ENCODE results near the gene ENPP5.
A peak's percentile ranks its signal among the peaks of the same experiment; 100 is the strongest.
"Not testable (repeated sequence)": the region's sequence is repeated elsewhere in the genome, so short reads cannot be mapped to it uniquely, and the experiment has no call there.

The ENPP5 gene

DNA sequence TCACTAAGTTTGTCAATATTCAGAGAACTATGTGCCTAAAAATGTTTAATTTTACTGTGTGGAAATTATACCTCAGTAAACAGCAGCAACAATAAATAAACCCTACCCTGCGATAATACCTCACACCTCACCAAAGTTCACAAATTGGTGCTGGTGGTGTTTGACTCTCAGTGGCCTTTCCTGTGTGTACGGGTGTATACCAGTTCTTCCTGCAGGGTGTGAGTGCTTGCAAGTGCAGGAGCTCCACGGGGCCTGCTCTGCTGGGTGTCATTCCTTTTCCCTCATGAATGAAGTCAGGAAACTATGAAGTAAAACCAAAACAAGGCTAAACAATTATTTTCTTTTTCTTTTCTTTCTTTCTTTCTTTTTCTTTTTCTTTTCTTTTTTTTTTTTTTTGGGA, 4.1 kb upstream of the ENPP5 start:
- no peak for DNase-seq

GRCh38 chr6:46172176-46172575, 1.4 kb upstream of the ENPP5 start:
- DNase-seq: no peak

GRCh38 chr6:46160102-46160501, 10.7 kb downstream of the ENPP5 start:
- no peak for DNase-seq

- DNase-seq: no peak
These were observed 11.6 kb downstream of the ENPP5 start for GRCh38 chr6:46159229-46159628.

- no peak for DNase-seq
These were observed 14.1 kb downstream of the ENPP5 start for GRCh38 chr6:46156701-46157100.

DNA sequence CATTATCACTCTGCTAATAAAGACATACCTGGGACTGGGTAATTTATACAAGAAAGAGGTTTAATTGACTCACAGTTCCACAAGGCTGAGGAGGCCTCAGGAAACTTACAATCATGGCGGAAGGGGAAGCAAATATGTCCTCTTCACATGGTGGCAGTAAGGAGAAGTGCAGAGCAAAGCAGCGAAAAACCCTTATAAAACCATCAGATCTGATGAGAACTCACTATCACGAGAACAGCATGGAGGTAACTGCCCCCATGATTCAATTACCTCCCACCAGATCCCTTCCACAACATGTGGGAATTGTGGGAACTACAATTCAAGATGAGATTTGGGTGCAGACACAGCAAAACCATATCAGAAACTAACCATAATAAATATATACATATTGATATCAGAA, 21.7 kb downstream of the ENPP5 start:
- not testable (repeated sequence) for DNase-seq

DNA sequence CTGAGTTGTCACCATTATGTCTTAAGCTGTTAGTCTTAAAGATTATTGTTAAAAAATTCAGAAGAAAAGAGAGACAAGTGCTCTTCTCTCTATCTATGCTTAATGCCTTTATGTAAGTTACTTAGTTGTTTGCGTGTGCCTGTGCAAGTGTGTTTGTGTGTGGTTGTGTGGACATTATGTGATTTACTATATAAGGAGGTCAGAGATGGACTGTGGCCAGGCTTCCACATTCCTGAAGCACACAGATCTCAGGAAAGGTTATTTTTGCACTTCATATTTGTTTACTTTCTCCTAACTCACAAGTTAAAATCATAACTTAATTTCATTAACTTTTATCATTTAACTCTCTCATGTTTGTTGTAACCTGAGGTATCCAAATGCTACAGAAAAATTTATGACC, 26.5 kb downstream of the ENPP5 start:
- DNase-seq: no peak

DNA sequence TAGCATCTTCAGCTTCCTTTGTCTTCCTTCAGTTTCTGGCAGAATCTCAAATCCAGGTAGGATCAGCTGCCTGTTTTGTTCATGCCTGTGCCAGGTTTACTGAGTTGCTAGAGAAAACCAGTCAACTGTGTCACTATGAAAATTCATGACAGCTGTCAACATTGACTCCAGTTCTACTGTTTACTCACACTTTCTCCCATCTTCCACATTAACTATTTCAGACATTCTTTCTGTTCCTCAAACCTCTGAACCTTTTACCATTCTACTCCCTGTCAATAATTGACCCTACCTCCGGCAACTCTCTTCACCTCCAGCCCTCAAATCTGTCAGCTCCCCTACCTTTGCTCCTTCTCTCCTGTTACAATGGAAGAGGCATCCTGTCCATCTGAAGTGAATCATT, 32.5 kb downstream of the ENPP5 start:
- no peak for DNase-seq

- DNase-seq: no peak
These were observed 33.4 kb downstream of the ENPP5 start for GRCh38 chr6:46137387-46137786.

DNA sequence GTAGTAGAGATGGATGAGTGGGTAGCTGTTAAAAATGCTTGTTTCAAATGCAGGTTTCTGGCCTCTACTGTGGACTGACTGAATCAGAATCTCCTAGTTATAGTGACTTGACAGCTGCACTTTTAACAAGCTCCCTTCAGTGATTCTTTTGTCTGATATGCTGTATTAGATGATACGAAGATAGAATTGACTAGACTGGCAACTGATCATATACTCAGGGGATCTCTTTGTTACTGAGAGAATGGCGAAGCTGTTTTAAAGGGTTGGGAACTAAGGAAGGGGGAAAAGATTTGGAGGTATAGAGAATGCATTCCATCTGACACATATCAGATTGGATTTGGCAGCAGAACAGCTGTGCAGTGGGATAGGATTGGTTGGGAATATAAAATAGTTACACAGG, 33.9 kb downstream of the ENPP5 start:
- no peak for DNase-seq

DNA sequence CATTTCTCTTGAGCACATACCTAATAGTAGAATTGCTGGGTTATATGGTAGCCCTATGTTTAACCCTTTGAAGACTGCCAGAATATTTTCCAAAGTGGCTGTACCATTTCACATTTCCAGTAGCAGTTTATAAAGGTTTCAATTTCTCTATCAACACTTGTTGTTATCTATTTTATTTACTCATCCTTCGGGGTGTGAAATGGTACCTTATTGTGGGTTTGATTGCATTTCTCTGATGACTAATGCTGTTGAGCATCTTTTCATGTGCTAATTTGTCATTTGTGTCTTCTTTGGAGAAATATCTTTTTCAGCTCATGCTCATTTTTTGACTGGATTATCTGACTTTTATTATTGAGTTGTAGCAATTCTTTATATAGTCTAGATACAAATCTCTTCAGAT, 35.6 kb downstream of the ENPP5 start:
- no peak for DNase-seq

DNA sequence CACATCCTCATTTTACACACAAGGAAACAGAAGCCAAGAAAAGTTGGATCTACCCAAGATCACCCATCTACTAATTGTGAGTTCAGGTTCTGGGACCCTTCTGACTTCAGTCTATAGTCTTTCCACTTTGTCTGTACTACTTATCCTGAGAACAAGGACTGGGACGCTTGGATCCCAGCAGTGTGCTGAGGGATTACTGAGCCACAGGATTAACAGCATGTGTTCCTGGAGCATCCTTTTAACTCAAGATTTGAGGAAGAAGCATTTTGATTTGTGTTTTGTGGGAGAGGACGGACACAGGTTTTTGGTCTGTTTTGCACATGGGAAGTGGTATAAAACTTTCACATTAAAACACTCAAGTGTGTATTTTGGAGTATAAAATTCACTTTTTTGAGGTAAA, 36.6 kb downstream of the ENPP5 start:
- no peak for DNase-seq

- DNase-seq: not testable (repeated sequence)
These were observed 39.5 kb downstream of the ENPP5 start for GRCh38 chr6:46131291-46131690.

GRCh38 chr6:46130666-46131065, 40.1 kb downstream of the ENPP5 start:
- DNase-seq: no peak

DNA sequence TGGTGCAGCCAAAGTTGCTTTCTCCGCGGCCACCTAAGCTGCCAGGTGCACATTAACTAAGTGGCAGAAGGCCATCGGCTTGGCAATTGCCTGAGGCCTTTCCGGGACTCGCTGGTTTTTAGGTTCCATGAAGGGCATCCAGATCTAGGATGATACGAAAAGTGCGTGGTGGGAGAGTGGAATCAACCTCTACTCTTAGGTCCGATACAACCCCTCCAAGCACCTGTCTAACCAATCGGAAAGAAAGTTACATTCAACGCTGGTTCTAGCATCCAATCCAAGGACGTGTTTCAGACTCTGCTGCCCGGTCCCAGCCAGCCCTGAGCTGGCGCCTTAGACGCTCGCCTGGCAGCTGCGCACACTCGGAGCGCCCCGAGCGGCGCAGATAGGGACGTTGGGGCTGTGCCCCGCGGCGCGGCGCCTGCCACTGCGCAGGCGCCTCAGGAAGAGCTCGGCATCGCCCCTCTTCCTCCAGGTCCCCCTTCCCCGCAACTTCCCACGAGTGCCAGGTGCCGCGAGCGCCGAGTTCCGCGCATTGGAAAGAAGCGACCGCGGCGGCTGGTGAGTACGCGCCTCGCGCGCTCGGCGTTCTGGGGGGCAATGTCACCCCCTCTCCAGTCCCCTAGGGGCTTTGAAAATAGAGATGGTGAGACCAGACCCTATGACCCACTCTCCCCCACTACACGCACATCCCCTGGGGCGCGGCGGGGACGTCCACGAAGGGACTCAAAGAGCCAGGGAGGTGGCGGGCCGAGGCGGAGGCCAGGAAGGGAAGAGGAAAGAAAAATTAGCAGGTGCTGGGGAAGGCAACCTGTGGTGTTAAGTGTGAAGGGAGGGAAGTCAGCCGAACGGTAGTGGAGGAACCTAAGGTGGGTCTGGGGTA, 40.9 kb downstream of the ENPP5 start, which contains the start of gene ENPP4:
Gene ENPP4, plus strand, starts transcription at position 361 of the 883 bp plus-strand sequence. CDS start 9,595 bp downstream, outside the sequence.
- DNase-seq: peak; percentile 57

DNA sequence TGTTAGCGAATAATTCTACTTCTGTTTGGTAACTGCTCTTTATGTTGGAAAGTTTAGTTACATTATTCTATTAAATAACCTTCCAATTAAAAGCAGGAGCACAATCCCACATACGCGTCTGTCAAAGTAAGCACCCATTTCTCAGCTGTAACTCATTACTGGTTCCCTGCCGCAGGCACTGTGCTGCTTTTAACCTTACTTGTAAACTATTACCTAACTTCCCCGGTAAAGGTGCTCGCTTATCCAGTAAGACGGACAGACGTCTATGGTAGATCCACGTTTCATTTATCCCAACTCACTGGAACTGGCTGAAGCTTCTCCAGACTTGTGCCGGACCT, 41.5 kb downstream of the ENPP5 start:
- no peak for DNase-seq

DNA sequence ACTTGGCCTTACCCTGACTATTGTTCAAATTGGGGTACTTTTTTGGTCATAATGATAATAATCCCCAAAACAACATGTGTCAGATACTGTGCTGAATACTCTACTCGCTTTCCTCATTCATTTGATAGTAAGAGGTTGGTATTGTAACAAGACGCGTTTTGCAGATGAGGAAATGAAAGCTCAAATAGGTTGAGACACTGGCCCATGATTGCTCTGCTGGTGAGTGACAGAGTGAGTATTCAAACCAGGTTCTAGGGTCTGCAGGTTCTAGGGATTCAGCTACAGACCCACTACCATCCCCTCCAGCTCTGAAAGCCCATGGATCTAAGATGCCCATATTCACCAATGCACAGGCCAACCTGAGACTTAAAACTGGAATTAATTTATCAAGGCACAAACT, 42.3 kb downstream of the ENPP5 start:
- no peak for DNase-seq

DNA sequence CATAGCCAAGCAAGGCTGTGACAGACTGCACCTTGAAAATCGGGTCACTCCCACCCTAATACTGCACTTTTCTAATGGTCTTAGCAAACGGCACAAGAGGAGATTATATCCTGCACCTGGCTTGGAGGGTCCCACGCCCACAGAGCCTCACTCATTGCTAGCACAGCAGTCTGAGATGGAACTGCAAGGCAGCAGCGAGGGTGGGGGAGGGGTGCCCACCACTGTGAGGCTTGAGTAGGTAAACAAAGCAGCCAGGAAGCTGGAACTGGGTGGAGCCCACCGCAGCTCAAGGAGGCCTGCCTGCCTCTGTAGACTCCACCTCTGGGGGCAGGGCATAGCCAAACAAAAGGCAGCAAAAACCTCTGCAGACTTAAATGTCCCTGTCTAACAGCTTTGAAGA, 51.1 kb downstream of the ENPP5 start:
- not testable (repeated sequence) for DNase-seq

GRCh38 chr6:46118836-46119235, 51.9 kb downstream of the ENPP5 start:
- no peak for DNase-seq

- no peak for DNase-seq
These were observed 52.6 kb downstream of the ENPP5 start for GRCh38 chr6:46118157-46118556.

GRCh38 chr6:46116289-46116688, 54.5 kb downstream of the ENPP5 start:
- DNase-seq: no peak

DNA sequence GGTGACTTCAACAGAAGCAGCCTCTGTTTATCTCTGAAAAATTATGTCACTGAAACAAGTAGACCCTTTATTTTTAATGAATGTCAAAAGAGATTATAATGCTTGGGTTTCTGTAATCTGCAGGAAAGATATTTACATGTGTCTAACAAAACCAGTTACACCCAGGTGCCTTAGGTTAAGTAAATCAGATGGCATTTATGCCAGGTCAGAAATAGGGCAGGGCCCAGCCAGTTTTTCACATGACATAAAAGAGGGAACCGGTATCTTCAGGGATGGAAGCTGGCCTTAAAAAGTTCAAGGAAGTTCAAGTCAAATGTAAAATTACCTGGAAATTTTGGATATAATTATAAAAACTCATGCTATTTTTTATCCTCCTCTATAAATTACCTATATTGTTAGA, 55.1 kb downstream of the ENPP5 start:
- no peak for DNase-seq

GRCh38 chr6:46113370-46113769, 57.4 kb downstream of the ENPP5 start:
- DNase-seq: no peak

Data from fibroblast of skin of right quadriceps (primary cell).